Left kidney (tissue), 8 donors: Measurements from ENCODE around the gene TFPI. TPM values are rescaled to one million over a fixed set of nuclear protein-coding genes. Genes with fewer than 3 reads are reported as not detected.
"Not testable (repeated sequence)": the region's sequence is repeated elsewhere in the genome, so short reads cannot be mapped to it uniquely, and the experiment has no call there.

Experiments used
- DNase-seq: peaks from one replicate; pipeline ENCODE4 v3.0.0-alpha.2; 2013
- long read RNA-seq, 8 donors: transcript quantifications; one replicate each; lab custom pipeline, GENCODE V29; 2026
- polyA plus RNA-seq: library from polyadenylated mRNA; unstranded; fragments of 120-200 nt; gene quantifications from one replicate; pipeline ENCODE4 v1.2.1, GENCODE V29; 2013; ENCODE audit not compliant: insufficient read length

TFPI gene
- 39.0 TPM for polyA plus RNA-seq
- long read RNA-seq, donor 1, partial matches to known transcripts = 0 of 5 reads
- long read RNA-seq, donor 1, other reads (novel, unspliced or antisense) = 0 of 5 reads
- long read RNA-seq, donor 2, partial matches to known transcripts = 0 of 4 reads
- long read RNA-seq, donor 2, other reads (novel, unspliced or antisense) = 0 of 4 reads
- long read RNA-seq, donor 3, partial matches to known transcripts = 0 of 4 reads
- long read RNA-seq, donor 3, other reads (novel, unspliced or antisense) = 0 of 4 reads
- long read RNA-seq, donor 4, partial matches to known transcripts = 0 of 1 reads
- long read RNA-seq, donor 4, other reads (novel, unspliced or antisense) = 0 of 1 reads
- long read RNA-seq, donor 5, partial matches to known transcripts = 0 of 5 reads
- long read RNA-seq, donor 5, other reads (novel, unspliced or antisense) = 0 of 5 reads
- long read RNA-seq, donor 6, transcript TFPI-201 (8 exons, 3,885 nt) = major isoform, 5 of 5 reads
- long read RNA-seq, donor 6, partial matches to known transcripts = 0 of 5 reads
- long read RNA-seq, donor 6, other reads (novel, unspliced or antisense) = 0 of 5 reads
- long read RNA-seq, donor 7, partial matches to known transcripts = 0 of 1 reads
- long read RNA-seq, donor 7, other reads (novel, unspliced or antisense) = 0 of 1 reads
- long read RNA-seq, donor 8, partial matches to known transcripts = 0 of 3 reads
- long read RNA-seq, donor 8, other reads (novel, unspliced or antisense) = 0 of 3 reads

DNA sequence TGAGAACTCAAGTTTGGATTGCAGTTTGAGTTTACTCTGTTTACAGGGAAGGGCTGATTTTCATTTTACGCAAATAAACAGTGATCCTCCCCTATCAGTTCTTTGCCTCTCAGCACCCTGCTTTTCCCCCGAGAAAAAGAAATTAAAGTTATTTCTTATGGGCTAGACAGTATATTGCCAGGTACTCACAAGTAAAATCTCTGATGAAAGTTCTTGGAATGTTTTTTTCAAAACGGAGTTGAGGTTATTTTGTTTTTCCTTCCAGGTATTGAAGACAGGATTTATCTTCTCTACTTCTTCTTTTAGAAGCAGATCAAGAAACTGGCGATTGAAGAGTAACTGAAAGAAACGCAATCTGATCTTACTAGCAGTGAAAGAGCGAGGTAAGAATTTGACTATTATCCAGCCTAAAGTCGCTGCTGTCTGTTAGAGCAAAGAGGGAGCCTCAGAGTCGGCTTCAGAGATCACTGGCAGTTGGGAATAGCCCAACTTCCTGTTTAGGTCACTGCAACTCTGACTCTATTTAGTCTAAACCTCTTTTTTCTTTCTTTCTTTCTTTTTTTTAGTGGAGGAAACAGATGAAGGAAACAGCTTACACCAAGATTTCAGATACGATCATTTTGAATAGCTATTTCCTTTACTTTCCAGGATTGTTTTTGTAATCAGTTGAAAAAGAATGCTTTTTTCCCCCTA, at the start of gene TFPI:
Gene TFPI, minus strand, starts transcription at position 425 of the 693 bp plus-strand sequence. CDS start 50,667 bp downstream, outside the sequence.
- peak; percentile 53 for DNase-seq

DNA sequence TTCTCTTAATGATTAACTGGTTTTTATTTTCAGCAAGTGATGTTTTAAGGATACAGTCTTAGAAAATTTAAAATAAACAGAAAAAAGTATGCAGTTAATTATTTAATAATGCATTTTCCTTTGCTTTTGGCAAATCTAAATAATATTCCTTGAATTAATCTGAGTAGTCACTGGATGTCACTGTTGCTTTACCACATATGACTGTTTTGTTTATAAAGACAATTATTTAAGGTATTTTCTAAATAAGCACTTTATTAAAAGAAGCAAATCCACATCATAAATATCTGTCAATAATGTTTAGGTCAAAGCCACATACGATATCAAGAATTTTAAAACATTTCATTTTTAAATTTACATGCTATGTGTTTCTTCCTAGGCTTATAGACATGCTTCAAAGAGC, 40.6 kb upstream of the TFPI start:
- DNase-seq = no peak

GRCh38 chr2:187593697-187594096, 39.5 kb upstream of the TFPI start:
- DNase-seq = no peak

DNA sequence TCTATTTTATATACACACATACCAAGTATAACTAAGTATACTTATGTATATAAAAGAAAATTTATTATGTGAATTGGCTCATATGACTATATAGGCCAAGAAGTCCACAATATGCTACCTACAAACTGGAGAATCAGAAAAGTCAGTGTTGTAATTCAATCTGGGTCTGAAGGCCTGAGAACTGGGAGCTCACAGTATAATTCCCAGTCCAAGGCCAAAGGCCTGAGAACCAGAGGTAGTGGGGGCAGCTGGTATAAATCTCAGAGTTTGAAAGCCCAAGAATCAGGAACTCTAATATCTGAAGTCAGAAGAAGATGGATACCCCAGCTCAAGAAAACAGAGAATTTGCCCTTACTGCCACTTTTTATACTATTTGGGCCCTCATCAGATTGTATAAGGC, 38.9 kb upstream of the TFPI start:
- no peak for DNase-seq

DNA sequence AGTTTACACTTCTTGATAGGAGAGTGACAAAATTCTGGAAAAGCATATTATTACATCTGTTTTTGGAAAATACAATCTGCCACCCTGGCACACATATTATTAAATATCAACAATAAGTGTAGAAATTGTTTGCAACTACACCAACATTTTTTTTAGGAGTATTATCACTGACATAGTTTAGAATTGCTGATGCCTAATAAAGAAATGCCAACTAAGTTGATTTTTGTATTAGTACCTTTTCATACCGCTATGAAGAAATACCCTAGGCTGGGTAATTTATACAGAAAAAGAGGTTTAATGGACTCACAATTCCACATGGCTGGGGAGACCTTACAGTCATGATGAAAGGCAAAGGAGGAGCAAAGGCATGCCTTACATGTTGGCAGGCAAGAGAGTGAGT, 35.9 kb upstream of the TFPI start:
- no peak for DNase-seq

- DNase-seq = no peak
These were observed 31.9 kb upstream of the TFPI start for GRCh38 chr2:187586011-187586641.

- no peak for DNase-seq
These were observed 27.1 kb upstream of the TFPI start for GRCh38 chr2:187581125-187581896.

DNA sequence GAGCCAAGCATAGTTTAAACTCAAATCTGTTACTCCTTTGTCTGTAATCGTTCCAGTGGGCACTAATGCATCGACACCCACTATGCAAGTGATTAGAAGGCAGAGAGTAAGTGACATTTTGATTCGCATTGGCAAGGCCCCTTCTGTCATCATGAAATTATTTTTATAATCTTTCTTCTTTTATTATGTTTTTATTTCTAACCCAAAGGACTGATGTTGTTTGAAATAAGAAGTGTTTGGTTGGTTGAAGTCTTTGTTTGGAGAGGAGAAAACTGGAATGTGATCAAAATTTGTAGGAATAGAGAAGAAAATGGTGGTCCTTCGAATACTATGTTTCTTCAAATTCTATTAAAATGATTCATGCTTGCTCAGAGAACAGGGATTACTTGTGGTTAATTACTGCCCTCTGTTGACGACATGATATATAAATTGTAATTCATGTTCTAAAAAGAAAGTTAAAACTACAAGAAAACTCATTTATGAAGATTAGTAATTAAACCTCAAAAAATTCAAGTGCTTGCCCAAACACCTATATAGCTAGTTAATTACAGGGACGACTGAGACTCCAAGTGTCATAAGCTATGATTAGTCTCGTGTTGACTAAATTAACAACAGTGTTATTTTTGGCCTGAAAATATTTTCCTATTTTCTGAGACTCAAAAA, 26.4 kb upstream of the TFPI start:
- peak; percentile 61 for DNase-seq

- no peak for DNase-seq
These were observed 23.1 kb upstream of the TFPI start for GRCh38 chr2:187577310-187577709.

DNA sequence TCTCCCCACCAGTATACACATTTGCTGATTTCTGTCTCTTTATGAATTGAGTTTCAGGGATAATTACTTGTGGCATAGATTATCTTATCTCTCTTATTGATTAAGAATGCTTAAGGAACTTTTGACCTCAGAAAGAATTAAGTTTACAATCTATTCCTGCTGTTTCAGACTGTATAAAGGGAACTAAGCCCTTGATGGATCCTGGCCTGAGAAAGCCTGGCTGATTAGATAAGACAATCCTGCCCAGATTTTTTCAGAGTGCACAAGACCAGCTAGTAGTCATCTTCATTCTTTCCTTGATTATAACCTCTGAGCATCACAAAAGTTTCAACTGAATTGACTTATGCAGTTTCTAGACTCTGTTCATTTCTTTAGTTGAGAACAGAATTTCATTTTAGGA, 22.7 kb upstream of the TFPI start:
- DNase-seq = no peak

GRCh38 chr2:187575751-187576067, 21.5 kb upstream of the TFPI start:
- no peak for DNase-seq

GRCh38 chr2:187574969-187575750, 20.9 kb upstream of the TFPI start:
- DNase-seq = no peak

GRCh38 chr2:187573722-187574121, 19.5 kb upstream of the TFPI start:
- no peak for DNase-seq

DNA sequence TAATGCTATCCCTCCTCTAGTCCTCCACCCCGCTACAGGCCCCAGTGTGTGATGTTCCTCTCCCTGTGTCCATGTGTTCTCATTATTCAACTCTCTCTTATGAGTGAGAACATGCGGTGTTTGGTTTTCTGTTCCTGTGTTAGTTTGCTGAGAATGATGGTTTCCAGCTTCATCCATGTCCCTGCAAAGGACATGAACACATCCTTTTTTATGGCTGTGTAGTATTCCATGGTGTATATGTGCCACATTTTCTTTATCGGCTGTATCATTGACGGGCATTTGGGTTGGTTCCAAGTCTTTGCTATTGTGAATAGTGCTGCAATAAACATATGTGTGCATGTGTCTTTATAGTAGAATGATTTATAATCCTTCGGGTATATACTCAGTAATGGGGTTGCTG, 17.8 kb upstream of the TFPI start:
- not testable (repeated sequence) for DNase-seq

GRCh38 chr2:187569571-187569970, 15.3 kb upstream of the TFPI start:
- no peak for DNase-seq

DNA sequence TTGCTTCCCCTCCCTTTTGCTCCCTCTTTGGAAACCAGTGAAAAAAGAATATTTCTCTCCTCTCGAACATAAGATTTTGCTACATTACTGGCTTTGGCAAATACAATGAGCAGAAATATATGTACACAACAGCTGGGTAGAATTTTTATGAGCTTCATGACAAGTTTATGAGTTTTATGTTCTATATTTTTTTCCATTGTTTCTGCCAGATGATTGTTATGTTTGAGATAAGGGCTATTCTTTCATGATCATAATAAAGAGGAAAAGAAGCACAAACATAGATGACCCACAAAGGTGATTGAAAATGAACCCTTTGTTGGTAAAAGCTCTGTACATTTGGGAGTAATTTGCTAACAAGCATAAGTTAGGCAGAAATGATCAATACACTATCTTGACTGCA, 14.8 kb upstream of the TFPI start:
- DNase-seq = no peak

GRCh38 chr2:187567126-187567525, 12.9 kb upstream of the TFPI start:
- no peak for DNase-seq

DNA sequence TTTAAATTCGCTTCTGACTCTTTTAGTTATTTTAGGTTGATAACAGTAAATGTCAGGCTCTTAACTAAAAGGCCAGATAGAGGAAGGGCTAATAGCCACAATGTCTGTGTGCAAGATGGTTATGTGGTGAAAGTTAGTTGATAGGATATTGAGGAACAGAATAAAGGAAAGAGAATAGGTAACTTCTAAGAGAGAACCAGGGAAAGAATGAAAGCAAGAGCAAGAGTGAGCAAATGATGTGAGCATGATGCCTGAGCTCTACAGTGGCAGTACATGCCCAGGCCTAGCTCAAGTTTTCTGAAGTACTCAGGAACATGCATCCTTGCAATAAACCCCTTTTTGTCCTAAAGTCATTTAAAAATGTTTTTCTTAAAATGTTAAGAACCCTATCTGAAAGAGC, 12.5 kb upstream of the TFPI start:
- DNase-seq = no peak

DNA sequence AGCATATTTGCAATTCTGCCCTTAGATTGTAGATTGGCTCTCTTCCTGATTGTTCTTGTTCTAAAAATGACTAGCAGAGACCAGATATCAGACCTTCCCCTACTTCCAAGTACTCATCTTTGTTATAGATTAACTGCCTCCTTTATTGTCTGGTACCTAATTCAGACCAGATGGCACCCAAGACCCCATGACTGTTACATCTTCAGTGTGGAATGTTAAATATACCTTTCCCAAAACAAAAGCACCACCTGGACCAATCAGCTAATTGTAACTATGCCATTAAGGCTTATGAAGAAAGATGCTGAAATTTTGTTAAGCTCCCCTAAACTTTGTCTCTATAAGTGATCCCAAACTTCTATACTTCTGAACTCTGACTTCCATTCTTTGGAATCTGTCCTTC, 12.0 kb upstream of the TFPI start:
- no peak for DNase-seq

DNA sequence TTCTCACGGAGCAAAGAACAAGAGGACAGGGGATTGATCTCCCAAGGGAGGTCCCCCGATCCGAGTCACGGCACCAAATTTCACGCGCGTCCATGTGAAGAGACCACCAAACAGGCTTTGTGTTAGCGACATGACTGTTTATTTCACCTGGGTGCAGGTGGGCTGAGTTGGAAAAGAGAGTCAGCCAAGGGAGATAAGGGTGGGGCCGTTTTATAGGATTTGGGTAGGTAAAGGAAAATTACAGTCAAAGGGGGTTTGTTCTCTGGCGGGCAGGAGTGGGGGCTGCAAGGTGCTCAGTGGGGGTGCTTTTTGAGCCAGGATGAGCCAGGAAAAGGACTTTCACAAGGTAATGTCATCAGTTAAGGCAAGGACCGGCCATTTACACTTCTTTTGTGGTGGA, 11.4 kb upstream of the TFPI start:
- DNase-seq = not testable (repeated sequence)
